ENCODE results near the gene PARP6. TPM values are rescaled to one million over a fixed set of nuclear protein-coding genes. Genes with fewer than 3 reads are reported as not detected.

PARP6 gene
- total and polyA plus RNA-seq, 9 of the 15 experiments (the other 6 are each of a cell fraction or from before 2014, with no cell fraction given), result 14.8 to 83.2 (median 28.3) TPM

GRCh38 chr15:72272213-72272996 is at the start of gene PARP6 (continued):
- TF ChIP-seq AFF4 (CRISPR knock-in tag; IDR thresholded peaks at IDR 0.05) (no peak), C11orf30 (IDR thresholded peaks at IDR 0.05; ENCODE audit: low read depth) (peak; percentile 76), TRIM25 (IDR thresholded peaks at IDR 0.05; ENCODE audit: borderline replicate concordance) (no peak), SMC3 (conservative IDR thresholded peaks at IDR 0.05; ENCODE audit: insufficient read depth, low read depth, low read length) (no peak), ZNF79 (CRISPR knock-in tag; IDR thresholded peaks at IDR 0.05; ENCODE audit: low read depth) (no peak), DEAF1 (CRISPR knock-in tag; IDR thresholded peaks at IDR 0.05) (no peak), ZBTB8A (IDR thresholded peaks at IDR 0.05; ENCODE audit: partially characterized antibody) (no peak), KLF16 (IDR thresholded peaks at IDR 0.05) (no peak), CAMTA2 (CRISPR knock-in tag; conservative IDR thresholded peaks at IDR 0.05) (no peak), CHD2 (IDR thresholded peaks at IDR 0.05; ENCODE audit: low read depth, low read length) (peak; percentile 48; the same call in 1 of the 2 replicates), KAT7 (CRISPR knock-in tag; IDR thresholded peaks at IDR 0.05; ENCODE audit: borderline replicate concordance) (peak; percentile 63; the same call in 1 of the 2 replicates), ZNF124 (CRISPR knock-in tag; IDR thresholded peaks at IDR 0.05) (no peak), RCOR1 (IDR thresholded peaks at IDR 0.05; ENCODE audit: borderline replicate concordance in 1 of 2, low read depth in 2 of 2, low read length in 2 of 2) (peak in 1 of 2 experiments; percentile 61; a peak in 2 of 4 replicates), ZBTB43 (CRISPR knock-in tag; IDR thresholded peaks at IDR 0.05) (no peak), HDGF (IDR thresholded peaks at IDR 0.05) (no peak), RFX7 (CRISPR knock-in tag; IDR thresholded peaks at IDR 0.05) (no peak), CC2D1A (IDR thresholded peaks at IDR 0.05) (peak; percentile 93)
